SH-SY5Y (cell line): ENCODE measurements around the gene RPS19BP1.

Source experiments
- GATA2 ChIP-seq: IDR thresholded peaks from 2 replicates; pipeline ENCODE4 v1.6.1; 2011; ENCODE audit warnings: mild to moderate bottlenecking, low read depth, low read length
- GATA3 ChIP-seq: IDR thresholded peaks from 2 replicates; pipeline ENCODE4 v1.6.1; 2011; ENCODE audit warnings: low read depth, mild to moderate bottlenecking, low read length, moderate library complexity

GRCh38 chr22:39543095-39543494 is 10.5 kb upstream of the RPS19BP1 start:
- TF ChIP-seq GATA3 (no peak), GATA2 (no peak)
